HG02588 (cell line): ENCODE data around the gene INSIG1.

Experiments used
- ATAC-seq: cut with Tn5 transposase; IDR thresholded peaks from one replicate; pipeline ENCODE4 v1.9.1; 2021; ENCODE audit warnings: mild to moderate bottlenecking, moderate library complexity; ENCODE audit not compliant: unreplicated experiment

The INSIG1 gene

DNA sequence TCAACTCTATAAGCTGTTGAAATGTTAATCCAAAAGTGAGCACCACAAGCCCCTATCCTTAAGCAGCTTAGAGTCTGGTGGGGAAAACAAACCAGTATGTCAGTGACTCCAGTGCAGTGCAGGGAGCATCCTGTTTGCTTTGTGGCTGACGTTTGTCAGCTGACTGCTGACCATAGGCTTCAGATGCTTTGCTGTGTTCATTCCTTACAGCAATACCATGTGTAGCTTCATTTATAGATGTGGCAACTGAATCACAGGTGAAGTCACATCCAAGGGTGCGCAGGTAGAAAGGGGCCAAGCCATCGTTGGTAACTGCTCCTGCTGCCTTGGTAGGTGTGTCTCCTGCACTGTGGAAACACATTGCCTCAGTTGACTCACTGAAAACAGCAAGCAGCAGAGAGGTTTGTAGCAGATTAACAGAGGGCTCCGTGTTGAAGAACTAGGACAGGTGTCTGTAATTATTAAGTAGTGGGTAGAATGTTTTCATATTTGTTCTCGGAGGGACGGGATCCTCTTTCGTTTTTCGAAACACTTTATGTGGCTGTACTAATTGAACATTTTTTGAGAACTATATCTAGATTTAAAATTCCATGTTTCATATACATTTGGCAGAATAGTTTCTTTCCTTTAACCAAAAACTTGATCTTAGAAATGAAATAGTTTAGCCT is 2.0 kb downstream of the INSIG1 start:
- ATAC-seq, result no peak

DNA sequence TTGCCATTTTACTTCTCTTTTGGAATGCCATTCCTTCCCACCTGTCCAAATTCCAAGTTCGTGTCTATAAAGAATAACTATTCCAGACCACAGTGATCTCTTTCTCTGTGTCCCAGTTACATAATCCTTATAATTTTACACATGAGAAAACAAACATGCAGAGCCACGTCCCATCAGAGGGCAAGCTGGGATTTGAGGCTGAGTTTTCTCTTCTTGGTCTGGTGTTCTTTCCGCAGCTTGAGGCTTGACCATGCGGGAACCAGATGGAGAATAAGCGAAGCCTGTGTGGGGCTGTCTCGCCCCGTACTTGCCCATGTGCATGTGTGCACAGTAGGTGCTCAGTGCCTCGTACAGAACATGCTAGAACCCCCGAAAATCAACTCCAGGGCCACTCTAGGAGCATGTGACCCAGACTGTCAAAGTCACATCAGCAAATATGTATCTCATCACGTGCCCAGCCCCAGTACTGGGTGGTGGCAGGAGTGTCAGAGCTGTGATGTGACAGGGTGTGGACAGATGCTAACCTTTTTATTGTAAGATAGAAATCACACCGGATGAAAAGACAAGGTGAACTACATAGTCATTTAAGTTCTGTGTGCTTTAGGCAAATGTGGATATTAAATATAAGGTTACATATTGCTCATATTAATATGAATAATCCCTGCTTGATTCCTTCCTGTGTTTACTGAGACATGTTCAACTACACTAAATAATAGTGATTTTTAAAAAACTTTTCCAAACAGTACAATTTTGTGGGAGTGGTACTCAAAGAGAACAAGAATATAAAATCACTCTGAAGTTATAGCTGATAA is 3.2 kb downstream of the INSIG1 start:
- ATAC-seq, result no peak

DNA sequence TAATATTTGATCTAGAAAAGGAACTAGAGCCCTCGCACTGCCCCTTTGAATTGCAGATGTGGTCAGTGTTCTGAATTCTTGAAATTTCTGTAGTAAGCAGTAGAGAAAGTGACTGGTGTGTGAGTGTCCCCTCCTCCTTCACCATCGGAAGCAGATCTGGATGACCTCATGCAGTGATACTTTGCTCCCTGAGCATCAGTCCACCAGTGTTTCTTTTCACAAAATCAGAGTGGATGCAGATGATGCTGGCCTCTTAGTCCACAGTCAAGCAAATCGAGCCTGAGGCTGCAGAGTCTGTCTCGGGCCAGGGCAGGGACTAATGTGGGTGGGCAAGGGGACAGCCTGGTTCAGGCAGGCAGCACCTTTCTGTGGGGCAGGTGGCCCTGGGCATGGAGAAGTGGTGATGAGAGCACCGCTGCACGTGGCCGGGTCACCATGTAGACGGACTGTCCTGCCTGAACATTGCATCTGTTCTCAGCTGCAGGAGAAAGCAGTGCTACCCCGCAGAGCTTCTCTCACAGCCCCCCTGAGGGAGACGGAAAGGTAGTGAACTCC is 5.4 kb downstream of the INSIG1 start:
- ATAC-seq, result no peak

DNA sequence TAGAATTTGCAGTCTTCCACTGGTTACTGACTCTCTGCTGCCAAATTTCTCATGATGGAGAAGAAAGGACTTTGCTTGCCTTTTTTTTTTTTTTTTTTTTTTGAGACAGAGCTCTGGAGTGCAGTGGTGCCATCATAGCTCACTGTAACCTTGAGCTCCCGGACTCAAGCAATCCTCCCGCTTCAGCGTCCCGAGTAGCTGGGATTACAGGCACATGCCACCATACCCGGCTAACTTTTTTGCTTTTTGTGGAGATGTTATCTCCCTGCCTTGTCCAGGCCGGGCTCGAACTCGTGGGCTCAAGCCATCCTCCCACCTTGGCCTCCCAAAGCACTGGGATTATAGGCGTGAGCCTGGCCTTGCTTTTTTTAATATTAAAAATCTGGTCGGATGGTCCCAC is 6.2 kb downstream of the INSIG1 start:
- ATAC-seq, result no peak

DNA sequence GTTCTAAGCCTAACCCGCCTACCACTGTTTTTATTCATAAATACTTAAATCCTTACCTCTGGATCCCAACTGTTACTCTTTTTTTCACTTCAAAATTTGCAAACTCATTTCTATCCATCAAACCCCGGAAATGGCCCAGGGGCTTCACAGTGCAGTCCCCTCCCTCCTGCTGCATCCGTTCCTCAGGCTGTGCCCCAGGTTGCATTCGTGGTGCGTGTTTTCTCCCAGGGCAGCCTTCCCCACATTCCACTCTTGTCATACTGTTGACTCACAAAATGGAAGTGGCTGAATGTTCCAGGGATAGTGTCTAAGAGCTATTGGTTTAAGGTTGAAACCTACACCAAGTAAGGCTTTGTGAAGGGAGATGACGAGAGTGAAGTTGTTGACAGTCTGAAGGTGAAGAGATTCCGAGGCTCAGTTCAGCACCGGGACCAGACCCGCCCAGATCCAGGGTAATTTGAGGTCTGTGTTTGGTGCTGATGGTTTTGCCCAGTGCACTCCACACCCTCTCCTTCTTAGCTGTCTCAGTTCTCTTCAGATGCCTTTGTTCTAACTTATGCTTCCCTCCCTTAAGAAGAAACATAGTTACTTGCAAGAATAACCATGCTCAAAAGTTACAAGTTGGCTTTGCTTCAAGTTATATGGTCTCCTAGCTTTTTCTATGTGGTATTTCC is 7.7 kb downstream of the INSIG1 start:
- no peak for ATAC-seq

DNA sequence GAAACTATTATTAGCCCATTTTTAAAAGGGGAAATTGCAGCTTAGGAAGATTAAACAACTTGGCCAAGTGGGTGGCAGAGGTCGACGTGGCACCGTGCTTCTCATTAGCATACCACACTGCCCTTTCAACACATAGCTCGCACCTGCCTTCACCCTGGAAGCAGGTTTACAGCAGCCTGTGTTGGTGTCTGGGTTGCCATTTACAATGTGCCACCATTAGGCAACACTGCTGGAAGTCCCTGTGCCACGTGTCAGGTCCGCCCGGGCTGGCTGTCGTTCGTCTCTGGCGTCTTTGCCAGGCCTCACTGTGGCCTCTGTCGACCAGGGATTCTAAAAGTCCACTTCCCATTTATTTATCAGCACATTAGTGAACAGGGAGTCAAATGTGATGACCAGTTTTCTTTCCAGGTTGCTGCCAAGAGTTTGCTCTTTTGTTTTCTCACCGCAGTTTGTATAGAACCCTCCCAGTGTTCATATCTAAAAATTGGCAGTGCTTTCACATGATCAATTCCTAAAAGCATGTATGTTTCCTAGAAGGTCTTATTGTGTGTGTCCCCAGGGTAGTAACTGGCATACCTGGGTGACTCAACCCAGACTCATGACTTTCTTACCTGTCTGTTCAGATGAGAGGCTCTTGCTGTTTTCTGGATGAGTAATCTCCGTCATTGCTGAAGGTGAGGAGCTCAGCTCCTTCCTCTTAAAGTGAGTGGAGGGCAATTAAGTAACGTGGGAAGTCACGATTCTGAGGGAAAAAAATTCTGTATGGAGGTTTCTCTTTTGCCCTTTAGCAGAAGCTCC is 9.2 kb downstream of the INSIG1 start:
- no peak for ATAC-seq

DNA sequence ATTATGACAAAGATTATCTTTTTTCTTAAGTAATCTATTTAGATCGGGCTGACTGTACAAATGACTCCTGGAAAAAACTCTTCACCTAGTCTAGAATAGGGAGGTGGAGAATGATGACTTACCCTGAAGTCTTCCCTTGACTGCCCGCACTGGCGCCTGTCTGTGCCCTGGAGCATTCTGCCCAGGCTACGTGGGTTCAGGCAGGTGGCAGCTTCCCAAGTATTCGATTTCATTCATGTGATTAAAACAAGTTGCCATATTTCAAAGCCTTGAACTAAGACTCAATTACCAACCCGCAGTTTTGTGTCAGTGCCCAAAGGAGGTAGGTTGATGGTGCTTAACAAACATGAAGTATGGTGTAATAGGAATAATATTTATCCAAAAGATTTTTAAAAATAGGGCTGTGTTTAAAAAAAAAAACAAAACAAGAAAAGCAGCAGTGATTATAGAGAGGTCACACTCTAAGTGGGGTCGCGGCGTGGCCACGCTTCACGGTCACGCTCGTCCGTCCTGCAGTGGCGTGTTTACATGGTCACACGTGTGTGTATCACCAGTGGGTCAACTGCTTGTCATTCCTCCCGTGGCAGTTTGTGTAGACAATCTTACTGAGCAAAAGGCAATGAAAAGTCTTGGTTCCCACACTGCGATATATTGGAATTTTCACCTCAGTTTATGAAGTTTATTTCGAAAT is 10.8 kb downstream of the INSIG1 start:
- no peak for ATAC-seq

DNA sequence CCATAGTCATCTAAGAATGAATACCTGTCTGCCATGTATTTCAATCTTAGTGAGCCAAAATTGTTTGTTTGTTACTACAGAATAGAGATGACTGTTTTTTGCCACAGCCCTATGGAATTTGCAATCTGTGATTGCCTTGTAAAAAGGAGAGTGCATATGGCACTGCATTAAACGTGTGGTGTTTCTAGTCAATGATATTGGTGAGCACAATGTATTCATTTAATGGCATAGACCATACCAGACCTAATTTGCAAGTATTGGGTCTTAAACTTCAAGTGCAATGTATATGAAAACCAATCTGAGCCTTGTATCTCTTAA is 11.3 kb downstream of the INSIG1 start:
- ATAC-seq, result no peak

DNA sequence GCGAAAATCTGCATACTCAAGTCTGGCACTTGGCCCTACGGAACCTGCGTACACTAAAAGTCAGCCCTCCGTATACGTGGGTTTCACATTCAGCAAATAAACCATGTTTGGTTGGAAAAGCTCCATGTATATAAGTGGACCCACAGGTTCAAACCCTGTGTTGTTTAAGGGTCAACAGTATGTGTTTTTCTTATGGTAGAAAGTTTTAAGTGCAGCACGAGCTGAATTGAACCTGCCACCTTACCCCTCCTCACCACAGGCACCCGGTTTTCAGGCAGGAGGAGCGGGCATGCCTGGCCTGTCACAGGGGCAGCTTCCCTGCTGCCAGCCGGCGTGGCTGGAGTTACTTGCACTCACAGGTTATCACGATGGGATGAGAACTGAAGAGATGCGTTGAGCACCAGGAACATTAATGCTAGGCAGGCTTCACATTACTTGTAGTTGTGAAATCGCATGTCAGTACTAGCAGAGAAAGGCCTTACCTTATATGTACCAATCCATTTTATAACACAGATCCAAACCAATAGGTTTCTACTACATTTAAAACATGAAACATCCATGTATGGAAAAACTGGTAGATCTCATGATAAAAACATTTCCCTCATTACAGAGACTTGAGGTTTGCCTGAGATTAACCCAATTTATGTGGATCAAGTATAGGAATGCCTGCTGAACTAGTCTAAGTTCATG is 12.9 kb downstream of the INSIG1 start:
- ATAC-seq, result no peak

DNA sequence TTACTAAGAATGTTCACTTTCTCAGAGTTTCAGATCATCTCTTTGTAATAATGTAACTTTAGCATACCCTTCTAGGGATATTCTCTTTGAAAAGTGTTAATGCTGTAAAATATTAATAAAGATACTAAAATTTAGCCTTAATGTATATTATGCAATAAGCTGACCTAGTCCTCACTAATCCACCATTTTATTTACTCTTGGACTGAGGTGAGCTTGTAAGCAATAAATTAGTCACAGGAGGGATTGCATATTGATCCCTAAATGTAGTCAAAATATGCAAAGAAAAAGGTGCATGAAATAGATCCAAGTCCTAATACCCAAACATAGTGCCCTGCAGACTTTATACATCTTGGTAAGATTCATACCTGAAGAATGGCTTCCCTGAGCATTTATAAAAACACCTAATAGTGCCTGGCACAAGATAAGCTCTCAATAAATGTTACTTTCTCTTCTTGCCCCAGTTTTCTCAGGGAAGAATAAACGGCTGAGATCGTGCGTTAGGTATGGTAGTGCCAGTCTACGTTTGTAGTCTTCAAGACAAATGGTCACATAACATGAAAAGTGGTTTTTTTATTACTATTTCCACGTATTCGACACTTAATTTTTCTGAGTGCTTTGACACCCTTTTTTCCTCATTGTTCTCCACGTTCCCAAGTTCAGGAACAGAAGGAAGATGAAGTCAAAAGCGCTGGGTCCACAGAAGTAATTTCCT is 14.3 kb downstream of the INSIG1 start:
- ATAC-seq, result no peak

DNA sequence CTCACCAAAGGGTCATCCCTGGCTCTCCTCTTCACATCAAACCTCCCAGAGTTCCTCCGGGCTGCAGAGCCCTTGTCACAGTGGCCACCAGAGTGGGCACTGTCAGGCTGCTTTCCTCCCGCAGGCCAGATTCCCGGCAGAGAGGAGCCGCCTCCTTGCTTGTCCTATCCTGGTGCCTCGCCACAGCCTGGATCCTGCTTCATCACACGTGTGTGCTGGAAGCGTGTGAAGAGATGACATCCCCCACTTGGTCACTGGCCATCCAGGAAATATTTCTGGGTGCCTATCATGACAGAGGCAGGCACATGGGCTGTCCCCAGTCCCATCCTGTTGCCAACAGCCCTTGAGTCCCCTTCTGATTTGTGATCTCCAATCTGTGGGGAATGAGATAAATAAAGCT is 15.0 kb downstream of the INSIG1 start:
- ATAC-seq, result no peak

DNA sequence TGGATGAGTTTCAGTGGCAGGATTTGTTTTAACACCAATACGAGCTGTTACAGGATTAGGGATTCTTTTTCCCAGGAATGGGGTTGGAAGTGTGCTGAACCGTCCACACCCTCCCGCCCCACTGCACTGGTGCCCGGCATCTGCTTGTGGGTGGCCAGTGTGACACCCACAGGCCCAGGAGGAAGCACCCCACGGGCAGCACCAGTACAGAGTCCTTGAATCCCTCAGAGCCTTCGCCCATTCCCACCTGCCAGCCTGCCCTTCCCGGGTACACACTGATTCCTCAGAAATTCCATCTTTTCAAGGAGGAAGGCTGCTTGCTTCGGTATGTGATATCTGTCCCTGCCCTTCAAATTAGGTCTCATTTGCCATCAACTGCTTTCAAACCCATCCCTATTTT is 15.4 kb downstream of the INSIG1 start:
- no peak for ATAC-seq

DNA sequence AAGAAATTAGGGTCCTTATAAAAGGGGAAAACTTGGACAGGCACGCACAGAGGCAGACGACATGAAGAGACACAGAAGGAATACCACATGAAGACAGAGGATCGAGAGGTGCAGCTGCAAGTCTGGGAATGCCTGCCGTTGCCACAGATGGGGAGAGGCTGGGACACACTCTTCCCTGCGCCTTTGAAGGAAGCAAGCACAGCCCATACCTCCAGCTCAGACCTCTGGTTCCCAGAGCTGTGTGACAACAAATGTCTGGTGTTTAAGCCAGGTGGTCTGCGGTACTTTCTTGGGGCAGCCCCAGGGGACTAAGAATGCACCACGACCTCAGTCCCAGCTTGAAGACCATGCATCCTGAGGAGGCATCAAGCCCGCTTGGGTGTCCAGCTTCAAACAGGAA is 18.3 kb downstream of the INSIG1 start:
- ATAC-seq, result no peak

DNA sequence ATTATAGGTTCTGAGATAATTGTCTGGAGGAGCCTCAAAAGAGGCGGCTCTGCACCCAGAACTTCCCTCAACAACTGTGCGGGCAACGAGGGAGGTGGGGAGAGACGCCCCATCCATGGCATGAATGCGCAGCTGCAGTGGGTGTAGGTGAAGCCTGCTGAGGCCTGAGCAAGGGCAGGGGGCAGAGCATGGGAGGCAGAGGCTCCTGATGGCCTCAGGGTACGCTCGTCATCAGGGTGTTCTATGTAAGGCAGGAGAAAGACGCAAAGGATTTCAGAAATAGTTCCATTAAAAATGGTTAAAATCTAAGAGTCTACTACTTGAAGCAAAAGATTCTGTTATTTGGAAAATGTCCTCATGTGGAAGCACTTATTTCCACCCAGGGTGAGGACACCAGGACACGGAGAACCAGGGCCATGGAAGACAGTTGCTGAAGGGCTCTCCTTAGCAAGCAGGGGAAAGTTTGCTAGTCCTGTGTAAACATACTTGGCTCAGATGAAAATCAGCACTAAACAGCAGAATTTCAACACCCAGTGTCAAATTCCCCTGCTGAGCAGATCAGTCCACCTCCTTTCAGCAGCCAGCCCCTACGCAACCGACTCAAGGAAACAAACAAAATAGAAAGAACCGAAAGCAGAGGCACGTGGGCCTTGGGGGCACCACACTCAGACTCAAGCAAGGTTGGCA is 18.9 kb downstream of the INSIG1 start:
- ATAC-seq, result no peak

DNA sequence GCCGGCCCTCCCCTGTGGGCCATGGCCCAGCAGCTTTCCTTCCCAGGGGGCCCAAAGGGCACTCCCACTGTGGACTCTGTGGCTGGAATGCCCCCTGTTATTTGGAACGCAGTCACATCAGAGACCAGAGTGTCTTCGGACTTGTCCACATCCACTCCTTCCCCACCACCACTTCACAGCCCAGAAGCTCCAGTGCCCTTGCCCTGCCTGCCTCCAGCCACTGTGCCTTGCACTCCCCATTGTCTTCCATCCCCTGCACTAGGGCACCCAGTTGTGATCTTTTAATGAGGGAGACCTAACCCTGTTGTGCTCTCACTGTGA is 19.4 kb downstream of the INSIG1 start:
- no peak for ATAC-seq

DNA sequence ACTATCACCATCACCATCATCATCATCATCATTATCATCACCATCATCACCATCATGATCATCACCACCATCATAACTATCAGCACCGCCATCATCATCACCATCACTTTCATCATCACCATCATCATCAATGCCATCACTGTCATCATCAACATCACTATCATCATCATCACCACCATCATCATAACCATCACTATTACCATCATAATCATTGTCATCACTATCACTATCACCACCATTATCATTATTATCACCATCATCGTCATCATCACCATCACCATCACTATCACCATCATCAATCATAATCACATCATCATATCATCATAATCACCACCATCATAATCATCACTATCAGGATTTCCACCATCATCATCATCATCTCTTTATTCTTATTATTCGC is 20.6 kb downstream of the INSIG1 start:
- ATAC-seq, result no peak

DNA sequence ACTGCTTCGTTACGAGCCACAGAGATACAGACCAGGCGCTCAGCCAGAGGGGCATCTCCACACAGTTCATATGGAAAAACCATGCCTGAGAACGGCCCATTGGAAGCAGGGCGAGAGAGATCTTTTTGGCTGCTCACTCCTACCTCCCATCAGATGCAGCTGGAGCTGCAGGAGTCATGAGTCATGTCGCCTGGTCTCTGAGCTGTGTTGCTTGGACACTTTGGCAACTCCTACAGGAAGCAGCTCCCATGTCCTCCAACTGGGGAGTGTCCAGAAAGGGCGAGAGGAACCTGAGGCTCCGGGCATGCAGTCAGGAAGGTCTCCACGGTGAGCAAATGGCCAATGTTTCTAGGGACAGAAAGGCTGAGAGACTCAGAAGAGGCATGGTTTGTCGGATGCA is 24.9 kb downstream of the INSIG1 start:
- ATAC-seq, result no peak

DNA sequence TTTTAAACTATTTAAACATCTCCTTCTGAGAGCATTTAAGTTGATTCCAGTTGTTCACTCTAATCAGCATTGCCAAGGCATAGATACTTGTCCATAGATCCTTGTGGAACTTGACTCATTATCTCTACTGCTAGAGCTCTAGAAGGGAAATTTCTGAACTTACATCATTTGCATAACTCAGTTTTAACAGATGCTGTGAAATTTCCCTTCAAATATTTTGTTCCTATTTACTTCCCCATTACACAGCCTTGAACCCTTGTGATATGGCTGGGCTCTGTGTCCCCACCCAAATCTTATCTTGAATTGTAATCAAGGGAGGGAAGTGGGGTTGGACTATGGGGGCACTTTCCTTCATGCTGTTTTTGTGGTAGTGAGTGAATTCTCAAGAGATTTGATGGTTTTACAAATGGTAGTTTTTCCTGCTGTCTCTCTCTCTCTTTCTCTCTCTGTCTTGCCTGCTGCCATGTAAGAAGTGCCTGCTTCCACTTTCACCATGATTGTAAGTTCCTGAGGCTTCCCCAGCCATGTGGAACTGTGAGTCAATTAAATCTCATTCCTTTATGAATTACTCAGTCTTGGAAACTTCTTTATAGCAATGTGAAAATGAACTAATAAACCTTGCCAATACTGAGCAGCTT is 25.4 kb downstream of the INSIG1 start:
- ATAC-seq, result no peak
